GM19099 (cell line): ENCODE measurements around the gene SLC29A3.

Source experiments
- POLR2A ChIP-seq: IDR thresholded peaks from 3 replicates; pipeline ENCODE4 v1.6.1; 2011; ENCODE audit warnings: low read depth; ENCODE audit not compliant: insufficient read length; ENCODE audit errors: extremely low read depth

The SLC29A3 gene

DNA sequence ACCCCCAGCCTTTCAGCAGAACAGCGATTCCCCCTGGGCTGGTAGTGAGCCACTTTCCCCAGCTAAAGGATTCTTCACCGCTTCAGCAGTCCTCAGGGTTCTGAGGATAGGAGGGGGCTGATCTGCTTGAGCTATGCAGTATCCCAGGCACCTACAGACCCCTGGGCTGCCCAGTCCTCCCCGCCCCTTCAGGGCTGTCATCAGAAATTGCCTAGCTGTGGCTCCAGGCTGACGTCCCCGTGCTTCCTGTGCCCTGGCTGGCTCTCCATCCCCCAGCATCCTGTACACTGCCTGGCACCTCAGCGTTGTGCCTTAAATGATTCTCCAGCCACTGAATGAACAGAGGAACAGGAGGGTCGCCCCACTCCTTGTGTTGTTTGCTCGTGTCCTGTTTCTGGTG is 39.2 kb downstream of the SLC29A3 start:
- TF ChIP-seq POLR2A: no peak

DNA sequence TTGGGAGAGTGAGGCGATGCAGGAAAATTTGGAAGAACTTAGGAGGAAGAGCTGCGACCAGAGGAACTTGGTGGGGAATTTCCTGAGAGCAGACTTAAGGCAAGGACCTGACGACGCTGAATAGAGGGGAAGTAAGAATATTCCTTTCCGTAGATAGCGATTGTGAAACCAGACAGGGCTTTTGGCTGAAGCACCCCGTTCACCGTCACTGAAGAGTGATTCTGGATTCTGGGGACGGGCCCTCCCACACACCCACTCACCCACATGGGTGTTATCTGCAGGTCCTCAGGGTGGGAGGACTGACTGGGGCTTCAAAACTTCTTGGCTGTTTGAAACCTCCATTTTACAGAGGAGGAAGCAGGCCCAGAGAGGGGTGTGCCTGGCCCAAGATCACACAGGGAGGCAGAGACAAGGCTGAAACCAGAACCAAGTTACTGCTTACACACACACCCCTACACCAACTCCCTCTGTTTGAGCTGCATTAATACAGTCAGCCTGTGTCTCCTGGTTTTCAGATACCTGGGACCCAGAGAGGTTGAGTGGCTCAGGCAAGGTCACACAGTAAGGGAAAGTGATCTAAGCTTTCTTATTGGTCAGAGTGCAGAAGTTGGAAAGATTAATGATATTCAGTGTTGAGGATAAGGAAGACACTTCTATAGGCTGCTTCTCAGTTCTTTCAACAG is 40.4 kb downstream of the SLC29A3 start:
- TF ChIP-seq POLR2A: no peak

DNA sequence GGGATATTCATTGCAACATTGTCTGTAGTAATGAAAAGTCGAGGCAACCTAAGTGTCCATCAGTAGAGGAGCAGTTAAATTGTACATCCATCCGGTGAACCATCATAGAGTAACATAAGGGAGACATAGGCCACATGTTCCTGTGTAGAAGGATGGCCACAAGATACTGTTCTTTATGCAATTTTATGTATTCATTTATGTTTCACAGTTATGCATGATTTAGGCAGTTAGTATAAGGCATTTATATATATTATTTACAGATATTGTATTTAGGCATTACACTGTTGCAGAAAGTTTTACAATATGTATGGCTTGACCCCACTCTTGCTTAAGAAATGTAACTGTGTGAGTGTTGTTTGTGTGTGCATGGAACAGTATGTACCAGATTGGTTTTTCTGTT is 41.7 kb downstream of the SLC29A3 start:
- no peak for TF ChIP-seq POLR2A

- TF ChIP-seq POLR2A: no peak
Observed at GRCh38 chr10:71361581-71361980, 42.5 kb downstream of the SLC29A3 start.

DNA sequence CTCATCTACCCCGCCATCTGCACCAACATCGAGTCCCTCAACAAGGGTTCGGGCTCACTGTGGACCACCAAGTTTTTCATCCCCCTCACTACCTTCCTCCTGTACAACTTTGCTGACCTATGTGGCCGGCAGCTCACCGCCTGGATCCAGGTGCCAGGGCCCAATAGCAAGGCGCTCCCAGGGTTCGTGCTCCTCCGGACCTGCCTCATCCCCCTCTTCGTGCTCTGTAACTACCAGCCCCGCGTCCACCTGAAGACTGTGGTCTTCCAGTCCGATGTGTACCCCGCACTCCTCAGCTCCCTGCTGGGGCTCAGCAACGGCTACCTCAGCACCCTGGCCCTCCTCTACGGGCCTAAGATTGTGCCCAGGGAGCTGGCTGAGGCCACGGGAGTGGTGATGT is 43.1 kb downstream of the SLC29A3 start:
- TF ChIP-seq POLR2A: no peak

- no peak for TF ChIP-seq POLR2A
Observed at GRCh38 chr10:71363936-71364335, 44.9 kb downstream of the SLC29A3 start.

GRCh38 chr10:71365366-71365765 is 46.3 kb downstream of the SLC29A3 start:
- TF ChIP-seq POLR2A: no peak

DNA sequence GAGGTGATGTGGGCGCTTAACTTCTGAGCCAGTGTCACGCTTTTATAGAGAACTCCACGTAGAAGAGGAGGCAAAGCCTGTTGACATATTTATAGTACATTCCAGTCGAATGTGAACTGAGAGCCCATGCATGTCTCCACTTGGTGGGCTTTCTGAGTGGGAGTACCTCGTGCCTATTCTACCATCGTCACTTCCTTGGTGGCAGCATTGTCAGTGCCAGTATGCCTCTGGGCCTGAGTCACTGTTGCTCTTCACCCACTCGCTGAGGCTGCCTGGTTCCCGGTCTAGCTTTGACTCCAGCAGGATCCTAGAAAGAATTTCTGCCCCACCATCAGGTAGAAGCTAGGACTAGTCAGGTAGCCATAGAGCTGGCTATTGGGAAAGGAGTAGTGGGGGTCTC is 47.6 kb downstream of the SLC29A3 start:
- no peak for TF ChIP-seq POLR2A

DNA sequence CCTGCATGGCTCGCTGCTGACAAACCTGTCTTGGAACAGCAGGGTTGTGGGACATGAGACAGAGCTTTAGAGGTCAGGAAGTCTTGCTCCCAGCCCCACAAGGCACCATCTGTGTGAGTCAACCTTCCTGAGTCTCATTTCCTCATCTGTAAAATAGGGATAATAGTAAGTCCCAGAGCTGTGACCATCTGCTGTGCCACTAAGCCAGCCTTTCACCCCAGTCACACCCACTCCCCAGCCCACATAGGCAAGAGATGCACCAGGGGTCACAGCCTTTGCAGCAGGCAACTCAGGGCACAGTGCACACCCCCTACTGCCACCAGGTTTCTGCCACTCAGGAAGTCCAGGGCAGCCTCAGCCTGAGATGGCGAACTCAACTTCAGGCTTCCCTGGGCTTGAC is 48.2 kb downstream of the SLC29A3 start:
- TF ChIP-seq POLR2A: no peak

- TF ChIP-seq POLR2A: no peak
Observed at GRCh38 chr10:71368176-71368575, 49.1 kb downstream of the SLC29A3 start.

- TF ChIP-seq POLR2A: no peak
Observed at GRCh38 chr10:71368643-71369042, 49.6 kb downstream of the SLC29A3 start.

DNA sequence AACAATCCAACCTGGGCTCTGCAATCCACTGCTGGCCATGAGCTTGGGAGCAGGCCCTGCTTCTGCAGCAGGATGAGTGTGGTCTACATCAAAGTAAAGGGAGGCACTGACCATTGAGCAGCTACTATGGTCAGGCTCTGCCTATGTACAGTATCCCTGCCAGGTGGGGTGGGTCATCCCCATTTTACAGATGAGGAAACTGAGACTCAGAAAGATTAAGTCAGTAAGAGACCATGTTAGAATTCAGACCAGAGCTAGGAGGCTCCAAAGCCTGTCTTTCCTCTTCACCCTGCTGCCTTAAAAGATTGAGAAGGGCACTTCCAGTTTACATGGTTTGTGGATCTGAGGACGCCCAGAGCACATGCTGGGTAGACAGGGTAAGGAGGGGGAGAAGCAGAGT is 50.5 kb downstream of the SLC29A3 start:
- TF ChIP-seq POLR2A: no peak

DNA sequence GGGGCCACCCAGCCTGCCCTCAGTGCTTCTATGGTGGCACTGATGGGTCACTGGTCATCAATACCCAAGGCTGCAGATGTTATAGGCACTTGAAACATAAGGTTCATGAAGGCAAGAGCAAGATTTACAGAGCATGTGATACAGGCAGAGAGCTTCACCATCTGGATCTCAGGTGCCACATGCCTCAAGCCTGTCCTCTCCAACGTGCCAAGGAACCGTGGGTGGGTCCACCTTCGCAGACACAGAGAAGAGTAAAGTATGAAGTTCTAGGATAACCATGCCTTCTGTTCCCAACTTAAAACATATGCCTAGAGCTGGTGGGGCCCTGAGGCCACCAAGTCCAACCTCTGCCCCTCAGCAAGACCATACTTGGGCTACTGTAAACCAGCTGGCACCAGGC is 51.0 kb downstream of the SLC29A3 start:
- TF ChIP-seq POLR2A: no peak

DNA sequence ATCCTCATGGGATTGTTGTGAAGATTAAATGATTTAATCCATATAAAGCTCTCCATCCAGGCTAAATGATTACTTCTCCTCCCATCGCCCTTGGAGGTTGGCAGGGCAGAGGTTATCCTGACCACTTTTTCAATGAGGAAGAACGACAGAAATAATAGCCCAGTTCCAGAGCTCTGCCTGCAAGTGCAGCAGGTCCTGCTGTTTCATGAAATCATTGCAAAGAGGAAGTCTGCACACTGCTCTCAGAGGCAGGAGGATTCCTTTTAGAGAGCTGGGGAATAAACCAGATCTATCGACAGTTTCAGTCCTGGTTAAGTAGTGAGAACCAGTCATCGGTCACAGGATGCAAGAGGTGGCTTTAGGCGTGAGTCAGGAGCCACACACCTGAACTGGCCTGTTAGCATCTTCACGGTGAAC is 52.7 kb downstream of the SLC29A3 start:
- no peak for TF ChIP-seq POLR2A

DNA sequence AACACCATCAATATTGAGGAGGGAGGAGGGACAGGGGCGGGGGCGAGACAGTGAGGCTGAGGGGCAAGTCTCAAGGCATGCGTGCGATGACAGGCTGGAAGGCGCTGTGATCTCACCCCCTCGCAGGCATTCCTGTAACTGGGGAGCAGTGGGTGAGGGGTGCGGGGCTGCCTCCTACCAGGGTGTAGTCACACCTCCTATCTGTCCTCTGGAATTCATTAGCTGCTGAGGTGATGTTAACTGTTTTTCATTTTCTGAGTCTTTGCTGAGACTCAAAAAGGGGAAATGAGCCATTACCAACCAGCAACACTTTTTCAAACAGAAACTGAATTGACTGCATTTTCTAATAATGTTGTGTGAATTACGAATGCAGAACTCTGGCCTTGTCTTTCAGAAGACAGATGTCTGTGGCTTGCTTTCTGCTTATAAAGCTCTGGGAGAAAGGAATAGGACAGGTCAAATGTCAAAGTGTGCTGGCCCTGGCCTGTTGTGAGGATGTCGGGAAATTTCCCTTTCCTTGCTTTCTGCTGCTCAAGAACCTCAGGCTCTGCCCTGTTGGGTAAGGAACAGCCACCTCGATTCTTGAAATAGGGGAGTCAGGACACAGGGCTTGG is 53.9 kb downstream of the SLC29A3 start:
- TF ChIP-seq POLR2A: no peak

DNA sequence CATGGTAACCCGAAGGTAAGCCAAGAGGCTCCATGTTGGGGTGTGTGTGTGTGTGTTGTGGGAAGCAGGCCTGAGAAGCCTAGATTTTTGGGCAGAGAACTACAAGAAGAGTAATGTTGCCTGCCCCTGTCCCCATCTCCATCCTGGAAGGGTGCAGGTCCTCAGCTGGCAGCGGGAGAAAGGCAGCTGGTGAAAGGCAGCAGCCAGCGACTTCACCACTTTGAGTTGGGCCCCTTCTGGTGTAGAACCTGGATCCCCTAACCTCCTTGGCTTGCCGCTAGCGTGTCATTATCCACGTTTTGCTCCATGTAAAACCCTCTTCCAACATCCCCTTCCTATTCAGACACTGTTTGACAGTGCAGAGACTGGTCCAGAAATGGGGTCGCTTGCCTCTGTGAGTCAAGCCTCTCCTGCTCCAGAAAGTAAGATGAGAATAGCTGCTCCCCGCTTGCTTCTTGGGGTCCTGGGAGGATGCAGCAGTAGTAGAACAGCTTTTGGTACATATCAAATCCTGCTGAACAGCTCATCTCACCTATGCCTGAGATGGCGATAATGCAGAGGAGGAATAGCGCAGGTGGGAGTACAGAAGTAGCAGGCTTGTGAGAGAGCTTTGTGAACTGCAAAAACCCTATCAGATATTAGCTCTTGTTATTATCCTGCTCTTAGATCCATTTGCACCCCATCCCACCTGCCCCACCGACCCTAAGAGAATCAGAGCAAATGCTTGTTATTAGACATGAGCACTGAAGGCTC is 55.6 kb downstream of the SLC29A3 start:
- no peak for TF ChIP-seq POLR2A

DNA sequence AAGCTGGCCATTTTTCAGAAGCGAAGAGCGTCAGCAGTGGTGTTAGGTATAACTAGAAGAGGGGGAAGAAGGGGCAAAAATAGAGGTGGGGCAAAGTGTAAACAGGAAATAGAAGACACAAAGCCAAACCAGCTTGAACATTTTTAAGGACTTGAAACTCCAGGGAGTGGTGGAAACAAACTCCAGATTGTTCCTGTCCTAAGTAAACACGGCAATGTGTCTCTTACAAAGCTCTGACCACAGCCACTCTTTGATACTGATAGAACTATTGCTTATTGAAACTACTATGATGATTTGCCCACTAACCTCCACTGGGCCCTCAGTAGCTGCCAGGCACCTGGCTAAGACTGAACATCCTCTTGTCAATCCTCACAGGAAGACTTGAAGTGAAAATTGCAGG is 56.9 kb downstream of the SLC29A3 start:
- no peak for TF ChIP-seq POLR2A
